K562 (cell line): ENCODE results near the gene PLEKHA1. TPM values are rescaled to one million over a fixed set of nuclear protein-coding genes. Genes with fewer than 3 reads are reported as not detected.

Source experiments
- ARID4B ChIP-seq: sonication (generic); formaldehyde crosslinking; IDR thresholded peaks from 2 replicates; pipeline ENCODE4 v1.8.0; 2022; ENCODE audit warnings: mild to moderate bottlenecking, missing genetic modification reagents
- BCOR ChIP-seq: fragments of 450-650 bp; IDR thresholded peaks from 2 replicates; pipeline ENCODE4 v1.6.1; 2016
- CBX1 ChIP-seq: sonication (generic); IDR thresholded peaks from 2 replicates; pipeline ENCODE4 v1.6.1; 2016; ENCODE audit warnings: antibody characterized with exemption, low read depth, mild to moderate bottlenecking
- LEF1 ChIP-seq: fragments of 450-650 bp; IDR thresholded peaks from 2 replicates; pipeline ENCODE4 v1.6.1; 2016; ENCODE audit warnings: mild to moderate bottlenecking
- NEUROD1 ChIP-seq: fragments of 150-350 bp; IDR thresholded peaks from 2 replicates; pipeline ENCODE4 v1.6.1; 2014; ENCODE audit warnings: borderline replicate concordance, low read length, low read depth; ENCODE audit not compliant: partially characterized antibody
- OTX1 ChIP-seq: fragments of 450-650 bp; formaldehyde crosslinking; IDR thresholded peaks from 2 replicates; pipeline ENCODE4 v1.4.0; 2022; ENCODE audit warnings: mild to moderate bottlenecking
- STAT6 ChIP-seq: sonication (generic); formaldehyde crosslinking; IDR thresholded peaks from 2 replicates; pipeline ENCODE4 v1.8.1; 2023; ENCODE audit warnings: mild to moderate bottlenecking, missing genetic modification reagents
- ZNF395 ChIP-seq: fragments of 200-800 bp; sonication (Bioruptor generic); IDR thresholded peaks from 2 replicates; pipeline ENCODE4 v1.6.1; 2017; ENCODE audit warnings: missing genetic modification characterization, missing compliant biosample characterization
- polyA plus RNA-seq, 8 experiments: library from polyadenylated mRNA; depleted of rRNA in 4 of 8; stranded (reverse) in 5 of 8; unstranded in 3 of 8; fragments of >200 nt; fragmentation: Nextera tagmentation in 2 of 8; fragmentation: Illumina TruSeq in 1 of 8; extraction: Ambion mirVana in 2 of 8; extraction: Trizol in 1 of 8; gene quantifications; 2 replicates each; pipeline versions ENCODE4 v1.2.1 to v1.2.3, GENCODE V29; 2011 to 2014; ENCODE audit warnings: inconsistent platforms in 1 of 8, missing spikeins in 1 of 8
- total RNA-seq, 7 experiments: library from RNA; depleted of rRNA in 6 of 7; stranded (reverse); fragments of >200 nt in 6 of 7; fragmentation: Illumina TruSeq in 2 of 7; extraction: Trizol in 2 of 7; gene quantifications; 2 replicates each; pipeline versions ENCODE4 v1.2.1 to v1.2.3, GENCODE V29; 2011 to 2021; ENCODE audit warnings: low replicate concordance in 1 of 7

The PLEKHA1 gene
- total and polyA plus RNA-seq, 9 of the 15 experiments (the other 6 are each of a cell fraction or from before 2014, with no cell fraction given) = 0.05 to 4.7 (median 1.0) TPM

- TF ChIP-seq STAT6 (no peak), LEF1 (no peak), OTX1 (no peak), BCOR (no peak), CBX1 (no peak), ZNF395 (CRISPR knock-in tag) (no peak), NEUROD1 (no peak), ARID4B (CRISPR knock-in tag) (no peak)
Observed at GRCh38 chr10:122362621-122363020, 11.9 kb upstream of the PLEKHA1 start (continued).
